GM12878 (cell line): ENCODE results near the gene EBF3. TPM values are rescaled to one million over a fixed set of nuclear protein-coding genes. Genes with fewer than 3 reads are reported as not detected.

ENCODE experiments used
- ATAC-seq: fragments of 200-7000 bp; cut with Tn5 transposase; 3 replicates; pipeline ENCODE4 v1.9.1; 2020; ENCODE audit warnings: mild to moderate bottlenecking, moderate library complexity
- BruUV-seq: library from RNA; stranded (reverse); fragments of 400-500 nt; replicated peaks from 2 replicates; lab custom pipeline; 2021; lab: Mats Ljungman, UMichigan
- CTCF ChIA-PET: fragments of 300-600 bp; sonication (Branson Sonifier 250); formaldehyde crosslinking; extraction: SDS; loops from one replicate; lab custom pipeline; 2021; ENCODE audit warnings: inconsistent platforms; lab: Yijun Ruan, JAX
- POLR2A ChIA-PET: fragments of 350-600 bp; formaldehyde crosslinking; extraction: SDS; loops from one replicate; lab custom pipeline; 2021; ENCODE audit warnings: inconsistent platforms; lab: Charles Lee
- RAD21 ChIA-PET: fragments of 300-600 bp; sonication (Branson Sonifier 250); formaldehyde crosslinking; loops from one replicate; lab custom pipeline; 2023; ENCODE audit warnings: antibody characterized with exemption; ENCODE audit not compliant: unreplicated experiment; lab: Charles Lee
- SMC1A ChIA-PET: fragments of 300-600 bp; sonication (Branson Sonifier 250); formaldehyde crosslinking; loops from one replicate; lab custom pipeline; 2023; ENCODE audit not compliant: unreplicated experiment, uncharacterized antibody; lab: Charles Lee
- DNase-seq: peaks from one replicate; pipeline ENCODE4 v3.0.0-alpha.2; 2011; ENCODE audit warnings: low read depth, low spot score
- FAIRE-seq: peaks from 3 replicates; lab custom pipeline; 2011; peaks lifted over from hg19 to GRCh38; lab: Jason Lieb, UNC
- H2AFZ ChIP-seq: 2 replicates; pipeline ENCODE4 v1.6.0; 2011; ENCODE audit warnings: low read depth, low read length, control low read depth; ENCODE audit not compliant: control insufficient read depth
- H3K27ac ChIP-seq: 2 replicates; pipeline ENCODE4 v1.5.1; 2011; ENCODE audit warnings: control low read depth; ENCODE audit not compliant: control insufficient read depth, insufficient read depth
- H3K27me3 ChIP-seq, 2 experiments: replicated peaks in 1 of 2; 2 replicates each; pipeline versions ENCODE4 v1.6.0 to v1.6.1; 2011; ENCODE audit warnings: low read length in 1 of 2; ENCODE audit not compliant: control insufficient read depth in 2 of 2, insufficient read depth in 2 of 2
- H3K36me3 ChIP-seq, 2 experiments: 2 replicates each; pipeline ENCODE4 v1.5.1; 2011; ENCODE audit warnings: low read length in 1 of 2; ENCODE audit not compliant: control insufficient read depth in 2 of 2, insufficient read depth in 2 of 2
- H3K4me1 ChIP-seq: 2 replicates; pipeline ENCODE4 v1.6.1; 2011; ENCODE audit warnings: mild to moderate bottlenecking, low read length, moderate library complexity, mixed read lengths; ENCODE audit not compliant: control insufficient read depth, insufficient read depth
- H3K4me2 ChIP-seq: 2 replicates; pipeline ENCODE4 v1.6.0; 2011; ENCODE audit warnings: control low read depth; ENCODE audit not compliant: control insufficient read depth, insufficient read depth
- H3K4me3 ChIP-seq: fragments of 200-600 bp; sonication (generic); 2 replicates; pipeline ENCODE4 v1.5.1; 2016
- H3K79me2 ChIP-seq: 2 replicates; pipeline ENCODE4 v1.6.0; 2011; ENCODE audit warnings: low read length; ENCODE audit not compliant: control insufficient read depth, insufficient read depth
- H3K9ac ChIP-seq: 2 replicates; pipeline ENCODE4 v1.8.0; 2011; ENCODE audit warnings: low read length, control low read depth, mixed read lengths; ENCODE audit not compliant: control insufficient read depth, insufficient read depth
- H3K9me3 ChIP-seq: replicated peaks from 3 replicates; pipeline ENCODE4 v1.5.1; 2011; ENCODE audit warnings: mild to moderate bottlenecking, low read length; ENCODE audit not compliant: control insufficient read depth, insufficient read depth
- H4K20me1 ChIP-seq: 2 replicates; pipeline ENCODE4 v1.6.0; 2011; ENCODE audit not compliant: control insufficient read depth, insufficient read depth
- ATF3 ChIP-seq: IDR thresholded peaks from 2 replicates; pipeline ENCODE4 v1.6.1; 2011; ENCODE audit warnings: low read depth, mild to moderate bottlenecking, low read length, moderate library complexity, borderline replicate concordance; ENCODE audit errors: extremely low read depth
- BCLAF1 ChIP-seq: fragments of 450-650 bp; IDR thresholded peaks from 2 replicates; pipeline ENCODE4 v1.6.1; 2017; ENCODE audit warnings: antibody characterized with exemption, mild to moderate bottlenecking, moderate library complexity
- CEBPZ ChIP-seq: fragments of 150-350 bp; IDR thresholded peaks from 2 replicates; pipeline ENCODE4 v1.6.1; 2016; ENCODE audit warnings: low read depth, low read length
- GABPA ChIP-seq: IDR thresholded peaks from 2 replicates; pipeline ENCODE4 v1.6.1; 2014; ENCODE audit warnings: antibody characterized with exemption, low read depth, mild to moderate bottlenecking, inconsistent platforms
- HDAC2 ChIP-seq: fragments of 200-600 bp; sonication (generic); IDR thresholded peaks from 2 replicates; pipeline ENCODE4 v1.6.1; 2017
- MEF2B ChIP-seq: fragments of 450-650 bp; IDR thresholded peaks from 2 replicates; pipeline ENCODE4 v1.6.1; 2018; ENCODE audit warnings: mild to moderate bottlenecking, moderate library complexity; ENCODE audit not compliant: partially characterized antibody, poor library complexity, severe bottlenecking
- NR2C2 ChIP-seq: IDR thresholded peaks from 2 replicates; pipeline ENCODE4 v1.6.1; 2011; ENCODE audit warnings: borderline replicate concordance, low read depth; ENCODE audit not compliant: control insufficient read depth, insufficient read length
- TBL1XR1 ChIP-seq: IDR thresholded peaks from 2 replicates; pipeline ENCODE4 v1.6.1; 2012; ENCODE audit warnings: low read depth, low read length, improper control_type of control experiment
- WGBS: methylation state at CpG from one replicate; pipeline ENCODE4 v1.1.6; 2016; ENCODE audit warnings: low lambda C conversion rate; ENCODE audit not compliant: insufficient replicate concordance, insufficient coverage; ENCODE audit errors: missing lambda C conversion rate; 5-methylcytosine and 5-hydroxymethylcytosine counted together
- in situ Hi-C: fragments of 300-500 bp; cut with MboI; formaldehyde crosslinking; loops from 9 replicates; pipeline ENCODE4 v1.14.3; 2018; ENCODE audit warnings: mixed read lengths
- intact Hi-C: fragments of 100-400 bp; cut with micrococcal nuclease; formaldehyde crosslinking; loops from one replicate; pipeline ENCODE4 v1.14.2; 2022; ENCODE audit not compliant: unreplicated experiment
- polyA plus RNA-seq, 11 experiments: library from polyadenylated mRNA; depleted of rRNA in 4 of 11; unstranded in 6 of 11; stranded (reverse) in 5 of 11; fragments of >200 nt; fragmentation: Nextera tagmentation in 4 of 11; fragmentation: Illumina TruSeq in 1 of 11; extraction: Ambion mirVana in 4 of 11; extraction: Trizol in 1 of 11; gene quantifications; 1 replicate in 1 of 11; 2 replicates in 10 of 11; pipeline versions ENCODE4 v1.2.1 to v1.2.3, GENCODE V29; 2011 to 2016; ENCODE audit warnings: inconsistent platforms in 2 of 11, missing spikeins in 2 of 11, low read depth in 1 of 11
- total RNA-seq, 4 experiments: library from RNA; depleted of rRNA in 3 of 4; stranded (reverse); fragments of >200 nt in 3 of 4; fragmentation: Illumina TruSeq in 1 of 4; extraction: Trizol in 1 of 4; gene quantifications; 2 replicates each; pipeline versions ENCODE4 v1.2.1 to v1.2.3, GENCODE V29; 2013 to 2021
- TF ChIP-seq, protein P1 (sequence below): IDR thresholded peaks from 2 replicates; pipeline ENCODE4 v1.6.1; 2012; ENCODE audit warnings: low read depth, low read length, improper control_type of control experiment
- TF ChIP-seq, protein P2 (sequence below): fragments of 450-650 bp; formaldehyde crosslinking; IDR thresholded peaks from 2 replicates; pipeline ENCODE4 v1.4.0; 2020; ENCODE audit warnings: mild to moderate bottlenecking, moderate library complexity

Gene EBF3
- total and polyA plus RNA-seq, 10 of the 15 experiments (the other 5 are each of a cell fraction or from before 2014, with no cell fraction given) = not detected

GRCh38 chr10:129949891-129950291, 14.2 kb downstream of the EBF3 start:
- Histone ChIP-seq H4K20me1 (no peaks in the 10 kb centered on the region), H3K9me3 (no peaks in the 10 kb centered on the region), H3K36me3 (no peaks in the 10 kb centered on the region), H2AFZ (no peak overlapping the region), H3K4me2 (no peak overlapping the region), H3K27me3 (no peaks in the 10 kb centered on the region), H3K79me2 (no peaks in the 10 kb centered on the region), H3K9ac (no peak overlapping the region), H3K4me1 (no peaks in the 10 kb centered on the region), H3K27ac (no peak overlapping the region), H3K4me3 (no peak overlapping the region)
- no peak for DNase-seq
- intact Hi-C loops = no loop called here
- in situ Hi-C loops = no loop called here
- FAIRE-seq = no peak
- no TSS peak for BruUV-seq
- ChIA-PET RAD21 (no interaction called here), POLR2A (no interaction called here), CTCF (no interaction called here), SMC1A (no interaction called here)
- 4% methylated on average over 6 of the region's 16 CpGs for WGBS
- ATAC-seq = no peak
- TF ChIP-seq HDAC2 (no peak), CEBPZ (no peak), GABPA (no peak), NR2C2 (no peak), MEF2B (no peak), BCLAF1 (no peak), ATF3 (no peak), TBL1XR1 (no peak)
- TF ChIP-seq, protein P1, sequence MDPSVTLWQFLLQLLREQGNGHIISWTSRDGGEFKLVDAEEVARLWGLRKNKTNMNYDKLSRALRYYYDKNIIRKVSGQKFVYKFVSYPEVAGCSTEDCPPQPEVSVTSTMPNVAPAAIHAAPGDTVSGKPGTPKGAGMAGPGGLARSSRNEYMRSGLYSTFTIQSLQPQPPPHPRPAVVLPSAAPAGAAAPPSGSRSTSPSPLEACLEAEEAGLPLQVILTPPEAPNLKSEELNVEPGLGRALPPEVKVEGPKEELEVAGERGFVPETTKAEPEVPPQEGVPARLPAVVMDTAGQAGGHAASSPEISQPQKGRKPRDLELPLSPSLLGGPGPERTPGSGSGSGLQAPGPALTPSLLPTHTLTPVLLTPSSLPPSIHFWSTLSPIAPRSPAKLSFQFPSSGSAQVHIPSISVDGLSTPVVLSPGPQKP = no peak
- TF ChIP-seq, protein P2, sequence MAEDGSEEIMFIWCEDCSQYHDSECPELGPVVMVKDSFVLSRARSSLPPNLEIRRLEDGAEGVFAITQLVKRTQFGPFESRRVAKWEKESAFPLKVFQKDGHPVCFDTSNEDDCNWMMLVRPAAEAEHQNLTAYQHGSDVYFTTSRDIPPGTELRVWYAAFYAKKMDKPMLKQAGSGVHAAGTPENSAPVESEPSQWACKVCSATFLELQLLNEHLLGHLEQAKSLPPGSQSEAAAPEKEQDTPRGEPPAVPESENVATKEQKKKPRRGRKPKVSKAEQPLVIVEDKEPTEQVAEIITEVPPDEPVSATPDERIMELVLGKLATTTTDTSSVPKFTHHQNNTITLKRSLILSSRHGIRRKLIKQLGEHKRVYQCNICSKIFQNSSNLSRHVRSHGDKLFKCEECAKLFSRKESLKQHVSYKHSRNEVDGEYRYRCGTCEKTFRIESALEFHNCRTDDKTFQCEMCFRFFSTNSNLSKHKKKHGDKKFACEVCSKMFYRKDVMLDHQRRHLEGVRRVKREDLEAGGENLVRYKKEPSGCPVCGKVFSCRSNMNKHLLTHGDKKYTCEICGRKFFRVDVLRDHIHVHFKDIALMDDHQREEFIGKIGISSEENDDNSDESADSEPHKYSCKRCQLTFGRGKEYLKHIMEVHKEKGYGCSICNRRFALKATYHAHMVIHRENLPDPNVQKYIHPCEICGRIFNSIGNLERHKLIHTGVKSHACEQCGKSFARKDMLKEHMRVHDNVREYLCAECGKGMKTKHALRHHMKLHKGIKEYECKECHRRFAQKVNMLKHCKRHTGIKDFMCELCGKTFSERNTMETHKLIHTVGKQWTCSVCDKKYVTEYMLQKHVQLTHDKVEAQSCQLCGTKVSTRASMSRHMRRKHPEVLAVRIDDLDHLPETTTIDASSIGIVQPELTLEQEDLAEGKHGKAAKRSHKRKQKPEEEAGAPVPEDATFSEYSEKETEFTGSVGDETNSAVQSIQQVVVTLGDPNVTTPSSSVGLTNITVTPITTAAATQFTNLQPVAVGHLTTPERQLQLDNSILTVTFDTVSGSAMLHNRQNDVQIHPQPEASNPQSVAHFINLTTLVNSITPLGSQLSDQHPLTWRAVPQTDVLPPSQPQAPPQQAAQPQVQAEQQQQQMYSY (CRISPR knock-in tag) = no peak
